ENCODE measurements around the gene TPK1. TPM values are rescaled to one million over a fixed set of nuclear protein-coding genes. Genes with fewer than 3 reads are reported as not detected.

The TPK1 gene
- total and polyA plus RNA-seq, 2 of the 4 experiments (the other 2 are of a cell fraction), result 0.38 to 1.8 TPM

- Histone ChIP-seq H2AFZ (replicated peaks; ENCODE audit: low read length, poor library complexity) (no peak overlapping the region), H3K27ac (ENCODE audit: insufficient read depth, low read length) (no peak overlapping the region), H3K9ac (ENCODE audit: low read depth, low read length) (no peak overlapping the region), H2BK5ac (ENCODE audit: low read depth, low read length, poor library complexity, severe bottlenecking) (no peak overlapping the region), H3K4me2 (ENCODE audit: low read depth, low read length) (no peak overlapping the region), H3K18ac (ENCODE audit: low read depth, low read length) (no peak overlapping the region), H4K20me1 (ENCODE audit: insufficient read depth, low read length) (no peaks in the 10 kb centered on the region), H3K4me3 (ENCODE audit: insufficient read depth, low read depth, low read length) (no peak overlapping the region), H3K27me3 (ENCODE audit: control insufficient read depth, insufficient read depth, low read length) (no peaks in the 10 kb centered on the region), H2AK9ac (replicated peaks; ENCODE audit: low read depth, low read length, poor library complexity) (no peak overlapping the region), H3K4me1 (ENCODE audit: control insufficient read depth, insufficient read depth, low read length) (no peaks in the 10 kb centered on the region), H3K14ac (replicated peaks; ENCODE audit: low read depth, low read length) (no peak overlapping the region), H2BK120ac (ENCODE audit: low read depth, low read length) (no peak overlapping the region), H3K79me1 (ENCODE audit: low read depth in 1 of 2, low read length in 2 of 2) (no peaks in the 10 kb centered on the region), H3K36me3 (ENCODE audit: control insufficient read depth, insufficient read depth, low read length) (no peaks in the 10 kb centered on the region), H2AK5ac (ENCODE audit: low read depth, low read length) (no peak overlapping the region), H4K8ac (ENCODE audit: low read depth in 2 of 2, low read length in 2 of 2) (no peak overlapping the region), H4K91ac (ENCODE audit: insufficient read depth, low read depth, low read length) (no peak overlapping the region), H3K56ac (ENCODE audit: extremely low read depth, insufficient read depth, low read length) (no peak overlapping the region), H2BK20ac (ENCODE audit: low read depth, low read length) (no peak overlapping the region), H4K5ac (ENCODE audit: low read depth, low read length) (no peak overlapping the region), H3K4ac (ENCODE audit: low read depth, low read length) (no peak overlapping the region), H2BK15ac (ENCODE audit: low read depth, low read length) (no peak overlapping the region), H3K9me3 (ENCODE audit: control insufficient read depth, insufficient read depth, low read length) (peaks cover 2% of the 10 kb centered on the region), H3K23ac (ENCODE audit: low read depth, low read length) (no peak overlapping the region), H3K9me1 (ENCODE audit: insufficient read depth, low read length) (no peaks in the 10 kb centered on the region)
- dilution Hi-C loops (cut with HindIII; ENCODE audit: low sequenced_read_pairs, unreplicated experiment), result no loop called here
- intact Hi-C loops (cut with micrococcal nuclease), result no loop called here
- TF ChIP-seq, protein P1, sequence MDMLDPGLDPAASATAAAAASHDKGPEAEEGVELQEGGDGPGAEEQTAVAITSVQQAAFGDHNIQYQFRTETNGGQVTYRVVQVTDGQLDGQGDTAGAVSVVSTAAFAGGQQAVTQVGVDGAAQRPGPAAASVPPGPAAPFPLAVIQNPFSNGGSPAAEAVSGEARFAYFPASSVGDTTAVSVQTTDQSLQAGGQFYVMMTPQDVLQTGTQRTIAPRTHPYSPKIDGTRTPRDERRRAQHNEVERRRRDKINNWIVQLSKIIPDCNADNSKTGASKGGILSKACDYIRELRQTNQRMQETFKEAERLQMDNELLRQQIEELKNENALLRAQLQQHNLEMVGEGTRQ (IDR thresholded peaks at IDR 0.05; ENCODE audit: low read depth, low read length), result no peak
- TF ChIP-seq BHLHE40 (IDR thresholded peaks at IDR 0.05; ENCODE audit: low read depth, low read length) (no peak), POLR2A (IDR thresholded peaks at IDR 0.05; ENCODE audit: low read depth, low read length) (no peak), MAZ (IDR thresholded peaks at IDR 0.05; ENCODE audit: borderline replicate concordance, low read depth, low read length) (no peak), RFX5 (IDR thresholded peaks at IDR 0.05; ENCODE audit: low read depth, low read length) (no peak), NFE2L2 (IDR thresholded peaks at IDR 0.05; ENCODE audit: low read depth, low read length) (no peak), CEBPB (IDR thresholded peaks at IDR 0.05; ENCODE audit: low read depth, low read length) (no peak), FOS (IDR thresholded peaks at IDR 0.05; ENCODE audit: low read depth, low read length) (no peak), CHD1 (IDR thresholded peaks at IDR 0.05; ENCODE audit: low read depth, low read length) (no peak), SMC3 (IDR thresholded peaks at IDR 0.05; ENCODE audit: low read depth, low read length) (no peak), MAFK (IDR thresholded peaks at IDR 0.05; ENCODE audit: low read depth, low read length) (no peak), MXI1 (IDR thresholded peaks at IDR 0.05; ENCODE audit: borderline replicate concordance, low read depth, low read length) (no peak), ELK1 (IDR thresholded peaks at IDR 0.05; ENCODE audit: borderline replicate concordance, low read depth, low read length) (no peak), RCOR1 (IDR thresholded peaks at IDR 0.05; ENCODE audit: insufficient replicate concordance, low read length) (no peak), RAD21 (IDR thresholded peaks at IDR 0.05; ENCODE audit: low read length) (no peak)
- TF ChIP-seq, protein P2, sequence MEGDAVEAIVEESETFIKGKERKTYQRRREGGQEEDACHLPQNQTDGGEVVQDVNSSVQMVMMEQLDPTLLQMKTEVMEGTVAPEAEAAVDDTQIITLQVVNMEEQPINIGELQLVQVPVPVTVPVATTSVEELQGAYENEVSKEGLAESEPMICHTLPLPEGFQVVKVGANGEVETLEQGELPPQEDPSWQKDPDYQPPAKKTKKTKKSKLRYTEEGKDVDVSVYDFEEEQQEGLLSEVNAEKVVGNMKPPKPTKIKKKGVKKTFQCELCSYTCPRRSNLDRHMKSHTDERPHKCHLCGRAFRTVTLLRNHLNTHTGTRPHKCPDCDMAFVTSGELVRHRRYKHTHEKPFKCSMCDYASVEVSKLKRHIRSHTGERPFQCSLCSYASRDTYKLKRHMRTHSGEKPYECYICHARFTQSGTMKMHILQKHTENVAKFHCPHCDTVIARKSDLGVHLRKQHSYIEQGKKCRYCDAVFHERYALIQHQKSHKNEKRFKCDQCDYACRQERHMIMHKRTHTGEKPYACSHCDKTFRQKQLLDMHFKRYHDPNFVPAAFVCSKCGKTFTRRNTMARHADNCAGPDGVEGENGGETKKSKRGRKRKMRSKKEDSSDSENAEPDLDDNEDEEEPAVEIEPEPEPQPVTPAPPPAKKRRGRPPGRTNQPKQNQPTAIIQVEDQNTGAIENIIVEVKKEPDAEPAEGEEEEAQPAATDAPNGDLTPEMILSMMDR (conservative IDR thresholded peaks at IDR 0.05; ENCODE audit: low read depth, low read length), result no peak
- no peak for ATAC-seq (ENCODE audit: low read depth)
- WGBS, 2 experiments (ENCODE audit: extremely low coverage in 2 of 2, insufficient read length in 1 of 2), result no CpG with 5 or more reads among the region's 4 CpGs
- POLR2A ChIA-PET (ENCODE audit: unreplicated experiment), result no interaction called here
- CTCF ChIA-PET, result no interaction called here
- in situ Hi-C loops (cut with MboI; ENCODE audit: low sequenced_read_pairs), result no loop called here
- no TSS peak for BruUV-seq (replicated peaks)
- no peak for DNase-seq
Measured at GRCh38 chr7:144776447-144776846, 59.4 kb downstream of the TPK1 start.
